Stomach (tissue), 4 donors: Measurements from ENCODE around the gene PRKCZ.

Source experiments
- CTCF ChIP-seq, 7 experiments: fragments of 450-650 bp in 4 of 7; fragments of 200-600 bp in 3 of 7; sonication (generic) in 3 of 7; IDR thresholded peaks; one replicate each; pipeline ENCODE4 v1.5.1; 2016 to 2019; ENCODE audit warnings: antibody characterized with exemption in 7 of 7, control low read depth in 2 of 7, mild to moderate bottlenecking in 1 of 7
- POLR2AphosphoS5 ChIP-seq, 3 donors: sonication (generic); formaldehyde crosslinking; IDR thresholded peaks; one replicate each; pipeline ENCODE4 v1.6.1; 2016; ENCODE audit warnings: antibody characterized with exemption in 3 of 3

- TF ChIP-seq POLR2AphosphoS5 (IDR thresholded peaks at IDR 0.05), result peak in 1 of 3 donors; percentile 20
- no peak for TF ChIP-seq CTCF (IDR thresholded peaks at IDR 0.05)
These were observed 137.4 kb downstream of the PRKCZ start for GRCh38 chr1:2187619-2188018.
